ENCODE results near the gene LCN9. TPM values are rescaled to one million over a fixed set of nuclear protein-coding genes. Genes with fewer than 3 reads are reported as not detected.

Gene LCN9
- total and polyA plus RNA-seq, 4 donors = not detected

DNA sequence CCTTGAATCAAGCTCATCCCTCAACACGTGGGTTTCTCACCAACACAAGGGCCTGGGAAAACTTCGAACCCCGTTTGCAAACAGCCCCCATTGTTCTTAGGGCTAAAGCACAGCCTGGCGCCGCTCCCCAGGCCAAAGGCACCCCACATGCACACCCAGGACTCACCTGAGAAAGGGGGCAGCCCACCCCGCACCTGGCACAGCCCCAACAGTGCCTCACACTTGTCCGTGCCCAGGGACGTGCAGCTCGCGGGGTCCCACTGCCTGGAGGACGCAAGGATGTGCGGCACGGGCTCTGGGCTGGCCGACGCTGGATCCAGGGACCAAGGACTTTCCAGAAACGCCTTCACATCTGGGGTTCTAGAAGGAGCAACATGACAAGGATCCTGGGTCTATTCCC is 33.3 kb downstream of the LCN9 start:
- 77 to 81% methylated on average over 16 of the region's 16 CpGs for WGBS, 2 donors
- Histone ChIP-seq H3K9me3 (ENCODE audit: control insufficient read depth in 4 of 4, insufficient read depth in 3 of 4, low read length in 3 of 4) (peaks cover 0 to 2% (median 0%) of the 10 kb centered on the region in 4 donors), H3K27ac (ENCODE audit: low read depth in 1 of 2, low read length in 1 of 2) (no peak overlapping the region), H3K9ac (ENCODE audit: insufficient read depth in 1 of 2, low read length in 2 of 2) (no peak overlapping the region), H3K27me3 (ENCODE audit: control insufficient read depth in 3 of 3, insufficient read depth in 3 of 3, low read length in 2 of 3) (peaks cover 0 to 4% (median 0%) of the 10 kb centered on the region in 3 donors), H3K36me3 (ENCODE audit: control insufficient read depth in 4 of 4, insufficient read depth in 4 of 4, low read length in 4 of 4) (no peaks in the 10 kb centered on the region), H3K4me1 (ENCODE audit: control insufficient read depth in 5 of 5, insufficient read depth in 5 of 5, low read length in 5 of 5) (no peaks in the 10 kb centered on the region), H3K4me3 (no peak overlapping the region)
- TF ChIP-seq, protein P1, sequence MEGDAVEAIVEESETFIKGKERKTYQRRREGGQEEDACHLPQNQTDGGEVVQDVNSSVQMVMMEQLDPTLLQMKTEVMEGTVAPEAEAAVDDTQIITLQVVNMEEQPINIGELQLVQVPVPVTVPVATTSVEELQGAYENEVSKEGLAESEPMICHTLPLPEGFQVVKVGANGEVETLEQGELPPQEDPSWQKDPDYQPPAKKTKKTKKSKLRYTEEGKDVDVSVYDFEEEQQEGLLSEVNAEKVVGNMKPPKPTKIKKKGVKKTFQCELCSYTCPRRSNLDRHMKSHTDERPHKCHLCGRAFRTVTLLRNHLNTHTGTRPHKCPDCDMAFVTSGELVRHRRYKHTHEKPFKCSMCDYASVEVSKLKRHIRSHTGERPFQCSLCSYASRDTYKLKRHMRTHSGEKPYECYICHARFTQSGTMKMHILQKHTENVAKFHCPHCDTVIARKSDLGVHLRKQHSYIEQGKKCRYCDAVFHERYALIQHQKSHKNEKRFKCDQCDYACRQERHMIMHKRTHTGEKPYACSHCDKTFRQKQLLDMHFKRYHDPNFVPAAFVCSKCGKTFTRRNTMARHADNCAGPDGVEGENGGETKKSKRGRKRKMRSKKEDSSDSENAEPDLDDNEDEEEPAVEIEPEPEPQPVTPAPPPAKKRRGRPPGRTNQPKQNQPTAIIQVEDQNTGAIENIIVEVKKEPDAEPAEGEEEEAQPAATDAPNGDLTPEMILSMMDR (IDR thresholded peaks at IDR 0.05; ENCODE audit: control extremely low read depth, extremely low read depth) = no peak
- DNase-seq (no peak), ATAC-seq (ENCODE audit: insufficient read depth, low FRiP score) (no peak)

DNA sequence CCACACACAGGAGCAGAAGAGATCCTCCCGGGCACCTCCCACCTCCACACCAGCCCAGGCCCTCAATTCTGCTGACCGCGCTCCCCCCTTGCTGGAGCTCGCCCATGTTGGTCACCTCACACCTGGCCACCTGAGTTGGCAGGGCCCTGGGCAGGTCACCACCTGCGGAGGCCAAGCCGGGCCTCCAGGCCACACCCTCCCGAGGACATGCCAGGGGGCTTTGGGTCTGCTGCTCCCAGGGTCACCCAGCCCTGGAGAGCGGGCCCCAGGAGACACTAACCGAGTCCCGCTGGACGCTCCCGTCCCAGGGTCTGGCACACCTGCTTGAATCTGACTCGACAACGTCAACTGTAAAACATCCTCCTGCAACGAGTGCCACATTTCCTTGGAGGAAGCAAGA is 34.1 kb downstream of the LCN9 start:
- DNase-seq = no peak
- ATAC-seq (ENCODE audit: insufficient read depth, low FRiP score) = no peak

DNA sequence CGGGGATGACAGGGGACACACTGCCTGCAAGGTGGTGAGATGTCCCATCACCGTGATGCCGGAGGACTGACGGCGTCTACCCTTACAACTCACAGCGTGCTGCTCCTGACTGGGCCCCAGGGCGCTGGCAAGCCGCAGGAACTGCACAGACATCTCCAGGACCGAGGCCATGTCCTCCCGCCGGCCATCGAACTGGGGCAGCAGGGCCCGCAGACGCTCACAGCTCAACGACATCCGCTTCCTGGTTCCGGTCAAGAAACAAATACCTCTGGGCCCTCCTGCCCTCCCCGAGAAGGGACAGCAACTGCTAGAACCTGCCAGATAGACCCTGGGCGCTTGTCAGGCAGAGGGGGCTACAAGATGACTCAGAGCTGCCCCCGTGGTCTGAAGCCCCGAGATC is 35.1 kb downstream of the LCN9 start:
- H3K36me3 ChIP-seq (ENCODE audit: control insufficient read depth in 4 of 4, insufficient read depth in 4 of 4, low read length in 4 of 4) = no peaks in the 10 kb centered on the region
- H3K27me3 ChIP-seq (ENCODE audit: control insufficient read depth in 3 of 3, insufficient read depth in 3 of 3, low read length in 2 of 3) = peaks cover 0 to 8% (median 7%) of the 10 kb centered on the region in 3 donors
- ATAC-seq (ENCODE audit: insufficient read depth, low FRiP score) (no peak), DNase-seq (no peak)
- H3K27ac ChIP-seq (ENCODE audit: low read depth in 1 of 2, low read length in 1 of 2) = no peak overlapping the region
- H3K4me1 ChIP-seq (ENCODE audit: control insufficient read depth in 5 of 5, insufficient read depth in 5 of 5, low read length in 5 of 5) = peaks cover 0 to 4% (median 0%) of the 10 kb centered on the region in 5 donors
- 61 to 74% methylated on average over 21 of the region's 21 CpGs for WGBS, 2 donors
- TF ChIP-seq, protein P1 (IDR thresholded peaks at IDR 0.05; ENCODE audit: control extremely low read depth, extremely low read depth) = no peak
- no peak overlapping the region for H3K4me3 ChIP-seq
- H3K9ac ChIP-seq (ENCODE audit: insufficient read depth in 1 of 2, low read length in 2 of 2) = no peak overlapping the region
- no peaks in the 10 kb centered on the region for H3K9me3 ChIP-seq (ENCODE audit: control insufficient read depth in 4 of 4, insufficient read depth in 3 of 4, low read length in 3 of 4)

More for the DNA sequence above, 34.1 kb downstream of the LCN9 start:
- no peak overlapping the region for H3K9ac ChIP-seq (ENCODE audit: insufficient read depth in 1 of 2, low read length in 2 of 2)
- peaks cover 0 to 4% (median 3%) of the 10 kb centered on the region in 3 donors for H3K27me3 ChIP-seq (ENCODE audit: control insufficient read depth in 3 of 3, insufficient read depth in 3 of 3, low read length in 2 of 3)
- no peak overlapping the region for H3K27ac ChIP-seq (ENCODE audit: low read depth in 1 of 2, low read length in 1 of 2)
- no peaks in the 10 kb centered on the region for H3K36me3 ChIP-seq (ENCODE audit: control insufficient read depth in 4 of 4, insufficient read depth in 4 of 4, low read length in 4 of 4)
- H3K4me1 ChIP-seq (ENCODE audit: control insufficient read depth in 5 of 5, insufficient read depth in 5 of 5, low read length in 5 of 5) = peaks cover 0 to 2% (median 0%) of the 10 kb centered on the region in 5 donors
- no peak overlapping the region for H3K4me3 ChIP-seq
- 69 to 80% methylated on average over 15 of the region's 15 CpGs for WGBS, 2 donors
- H3K9me3 ChIP-seq (ENCODE audit: control insufficient read depth in 4 of 4, insufficient read depth in 3 of 4, low read length in 3 of 4) = no peaks in the 10 kb centered on the region
- TF ChIP-seq, protein P1 (IDR thresholded peaks at IDR 0.05; ENCODE audit: control extremely low read depth, extremely low read depth) = no peak

DNA sequence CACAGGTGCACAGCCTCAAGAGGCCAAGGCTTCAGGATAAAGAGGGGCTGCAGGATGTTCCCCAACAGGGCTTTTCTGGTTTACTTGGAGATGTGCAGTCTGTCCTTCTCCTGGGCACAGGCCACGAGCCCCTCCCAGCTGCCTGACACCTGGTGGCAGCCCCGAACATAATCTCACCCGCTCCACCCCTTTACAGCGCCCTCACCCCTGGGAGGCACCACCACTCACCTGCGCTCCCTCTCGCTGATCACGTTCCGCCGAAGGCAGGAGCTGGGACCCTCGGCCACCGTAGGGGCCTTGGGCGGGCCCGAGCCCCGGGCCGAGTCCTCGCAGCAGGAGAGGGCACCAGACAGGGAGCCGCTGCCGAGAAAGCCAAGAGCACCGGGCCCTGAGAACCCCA is 35.7 kb downstream of the LCN9 start:
- Histone ChIP-seq H3K36me3 (ENCODE audit: control insufficient read depth in 4 of 4, insufficient read depth in 4 of 4, low read length in 4 of 4) (no peaks in the 10 kb centered on the region), H3K9me3 (ENCODE audit: control insufficient read depth in 4 of 4, insufficient read depth in 3 of 4, low read length in 3 of 4) (no peaks in the 10 kb centered on the region), H3K9ac (ENCODE audit: insufficient read depth in 1 of 2, low read length in 2 of 2) (no peak overlapping the region), H3K4me1 (ENCODE audit: control insufficient read depth in 5 of 5, insufficient read depth in 5 of 5, low read length in 5 of 5) (peaks cover 0 to 4% (median 0%) of the 10 kb centered on the region in 5 donors), H3K4me3 (no peak overlapping the region), H3K27me3 (ENCODE audit: control insufficient read depth in 3 of 3, insufficient read depth in 3 of 3, low read length in 2 of 3) (peaks cover 0 to 11% (median 11%) of the 10 kb centered on the region in 3 donors), H3K27ac (ENCODE audit: low read depth in 1 of 2, low read length in 1 of 2) (no peak overlapping the region)
- ATAC-seq (ENCODE audit: insufficient read depth, low FRiP score) (no peak), DNase-seq (no peak)
- TF ChIP-seq, protein P1 (IDR thresholded peaks at IDR 0.05; ENCODE audit: control extremely low read depth, extremely low read depth) = no peak
- 68 to 70% methylated on average over 19 of the region's 19 CpGs for WGBS, 2 donors
